MM.1S (cell line): ENCODE measurements around the gene ZMYM4.

Experiments
- DNase-seq: peaks from one replicate; pipeline ENCODE4 v3.0.0-alpha.2; 2015
- H2AFZ ChIP-seq: fragments of 300-600 bp; sonication (generic); 2 replicates; pipeline ENCODE4 v1.6.0; 2016; ENCODE audit warnings: antibody characterized with exemption, low read length
- H3F3A ChIP-seq: fragments of 300-600 bp; sonication (generic); 2 replicates; pipeline ENCODE4 v1.6.1; 2016; ENCODE audit warnings: mild to moderate bottlenecking, antibody characterized with exemption, low read length, moderate library complexity, mixed read lengths; ENCODE audit not compliant: insufficient read depth
- H3K27ac ChIP-seq: fragments of 300-600 bp; sonication (generic); 2 replicates; pipeline ENCODE4 v1.5.1; 2016; ENCODE audit warnings: mild to moderate bottlenecking, low read length
- H3K27me3 ChIP-seq: fragments of 300-600 bp; sonication (generic); replicated peaks from 2 replicates; pipeline ENCODE4 v1.6.0; 2016; ENCODE audit warnings: low read length; ENCODE audit not compliant: insufficient read depth
- H3K36me3 ChIP-seq: fragments of 300-600 bp; sonication (generic); replicated peaks from 2 replicates; pipeline ENCODE4 v1.6.1; 2016; ENCODE audit warnings: mild to moderate bottlenecking, low read length, mixed read lengths; ENCODE audit not compliant: insufficient read depth
- H3K4me1 ChIP-seq: fragments of 300-600 bp; sonication (generic); 2 replicates; pipeline ENCODE4 v1.6.1; 2016; ENCODE audit warnings: low read length, mixed read lengths
- H3K4me2 ChIP-seq: fragments of 300-600 bp; sonication (generic); 2 replicates; pipeline ENCODE4 v1.6.0; 2016; ENCODE audit warnings: low read depth, low read length
- H3K4me3 ChIP-seq: fragments of 300-600 bp; sonication (generic); 2 replicates; pipeline ENCODE4 v1.5.1; 2016; ENCODE audit warnings: low read length, mixed read lengths
- H3K79me2 ChIP-seq: fragments of 300-600 bp; sonication (generic); 2 replicates; pipeline ENCODE4 v1.6.1; 2016; ENCODE audit warnings: mixed run types, low read length, mixed read lengths
- H3K9ac ChIP-seq: fragments of 300-600 bp; sonication (generic); 2 replicates; pipeline ENCODE4 v1.6.1; 2016; ENCODE audit warnings: low read length, mixed read lengths
- H3K9me2 ChIP-seq: fragments of 300-600 bp; sonication (generic); replicated peaks from 2 replicates; pipeline ENCODE4 v1.6.1; 2016; ENCODE audit warnings: mild to moderate bottlenecking, low read length, mixed read lengths; ENCODE audit not compliant: insufficient read depth
- H3K9me3 ChIP-seq: fragments of 300-600 bp; sonication (generic); replicated peaks from 2 replicates; pipeline ENCODE4 v1.6.1; 2016; ENCODE audit warnings: mild to moderate bottlenecking, low read length, mixed read lengths; ENCODE audit not compliant: insufficient read depth
- H4K20me1 ChIP-seq: fragments of 300-600 bp; sonication (generic); 2 replicates; pipeline ENCODE4 v1.6.1; 2016; ENCODE audit warnings: mild to moderate bottlenecking, low read length, moderate library complexity, mixed read lengths; ENCODE audit not compliant: insufficient read depth
- EZH2 ChIP-seq: fragments of 300-600 bp; sonication (generic); optimal IDR thresholded peaks from 2 replicates; pipeline ENCODE3; 2017; ENCODE audit warnings: low read depth, mild to moderate bottlenecking, antibody characterized with exemption, low read length, mixed read lengths
- EZH2phosphoT487 ChIP-seq: fragments of 300-600 bp; sonication (generic); IDR thresholded peaks from 2 replicates; pipeline ENCODE4 v1.6.1; 2018; ENCODE audit warnings: antibody characterized with exemption, low read length
- TF ChIP-seq, protein P1 (sequence below): fragments of 300-600 bp; sonication (generic); IDR thresholded peaks from 2 replicates; pipeline ENCODE4 v1.5.1; 2016; ENCODE audit warnings: antibody characterized with exemption, low read length, mixed read lengths

The ZMYM4 gene

DNA sequence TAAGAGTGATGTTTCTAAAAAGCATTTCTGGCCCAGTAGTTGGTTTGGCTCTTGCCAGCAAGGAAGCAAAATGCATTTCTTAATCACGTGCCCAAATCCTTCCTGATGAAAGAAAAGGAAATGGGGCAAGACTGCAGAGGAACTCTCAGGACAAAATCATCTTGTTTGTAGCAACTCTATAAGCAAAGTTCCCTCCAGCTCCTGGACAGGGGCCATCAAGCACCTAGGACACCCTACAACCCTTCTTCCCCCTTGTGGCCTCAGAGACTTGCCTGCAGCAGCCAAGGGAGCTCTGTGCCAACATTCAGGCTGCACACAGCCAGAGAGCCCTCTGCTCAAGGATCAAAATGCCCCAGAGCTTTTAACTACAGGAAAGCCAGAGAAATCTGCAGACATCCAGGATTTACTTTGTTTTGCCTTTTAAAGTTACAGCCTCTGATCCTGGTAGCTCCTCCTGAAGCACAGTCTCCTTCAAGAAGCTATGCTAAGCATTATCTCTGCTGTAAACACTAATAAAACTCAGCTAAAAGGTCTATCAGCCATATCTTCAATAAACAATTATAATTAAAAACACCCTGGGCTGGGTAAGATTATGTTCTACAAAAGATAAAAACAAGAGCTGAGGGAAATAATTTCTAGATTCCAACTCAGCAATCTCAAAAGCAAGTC, 183.7 kb downstream of the ZMYM4 start:
- Histone ChIP-seq H4K20me1 (no peaks in the 10 kb centered on the region), H3K9me3 (no peaks in the 10 kb centered on the region), H3K4me1 (no peaks in the 10 kb centered on the region), H3K79me2 (no peaks in the 10 kb centered on the region), H3K9me2 (no peaks in the 10 kb centered on the region), H2AFZ (no peak overlapping the region), H3K36me3 (no peaks in the 10 kb centered on the region), H3K9ac (no peak overlapping the region), H3F3A (no peaks in the 10 kb centered on the region), H3K4me3 (no peak overlapping the region), H3K4me2 (no peak overlapping the region), H3K27me3 (no peaks in the 10 kb centered on the region), H3K27ac (no peak overlapping the region)
- TF ChIP-seq EZH2phosphoT487 (no peak), EZH2 (no peak)
- TF ChIP-seq, protein P1, sequence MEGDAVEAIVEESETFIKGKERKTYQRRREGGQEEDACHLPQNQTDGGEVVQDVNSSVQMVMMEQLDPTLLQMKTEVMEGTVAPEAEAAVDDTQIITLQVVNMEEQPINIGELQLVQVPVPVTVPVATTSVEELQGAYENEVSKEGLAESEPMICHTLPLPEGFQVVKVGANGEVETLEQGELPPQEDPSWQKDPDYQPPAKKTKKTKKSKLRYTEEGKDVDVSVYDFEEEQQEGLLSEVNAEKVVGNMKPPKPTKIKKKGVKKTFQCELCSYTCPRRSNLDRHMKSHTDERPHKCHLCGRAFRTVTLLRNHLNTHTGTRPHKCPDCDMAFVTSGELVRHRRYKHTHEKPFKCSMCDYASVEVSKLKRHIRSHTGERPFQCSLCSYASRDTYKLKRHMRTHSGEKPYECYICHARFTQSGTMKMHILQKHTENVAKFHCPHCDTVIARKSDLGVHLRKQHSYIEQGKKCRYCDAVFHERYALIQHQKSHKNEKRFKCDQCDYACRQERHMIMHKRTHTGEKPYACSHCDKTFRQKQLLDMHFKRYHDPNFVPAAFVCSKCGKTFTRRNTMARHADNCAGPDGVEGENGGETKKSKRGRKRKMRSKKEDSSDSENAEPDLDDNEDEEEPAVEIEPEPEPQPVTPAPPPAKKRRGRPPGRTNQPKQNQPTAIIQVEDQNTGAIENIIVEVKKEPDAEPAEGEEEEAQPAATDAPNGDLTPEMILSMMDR, result no peak
- DNase-seq, result no peak

DNA sequence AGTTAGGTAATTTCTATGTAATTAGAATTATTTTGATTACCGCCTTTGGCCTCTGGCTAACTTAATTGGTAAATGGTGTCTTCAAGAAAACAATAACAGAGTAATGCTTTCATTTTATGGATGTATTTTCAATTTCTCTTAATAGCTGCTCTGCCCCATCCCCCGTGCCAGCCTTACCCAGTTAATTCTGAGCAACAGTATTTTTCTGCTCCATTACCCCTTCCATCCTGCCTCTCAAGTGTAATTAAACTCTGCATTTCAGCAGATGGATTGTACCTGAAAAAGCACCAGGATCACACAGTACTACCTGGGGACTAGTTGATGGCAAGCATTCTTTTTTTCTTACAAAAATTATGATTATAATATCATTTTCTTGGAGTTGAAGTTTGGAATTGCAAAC, 184.5 kb downstream of the ZMYM4 start:
- no peak overlapping the region for H3K27ac ChIP-seq
- no peaks in the 10 kb centered on the region for H3F3A ChIP-seq
- H3K4me1 ChIP-seq, result no peaks in the 10 kb centered on the region
- no peaks in the 10 kb centered on the region for H4K20me1 ChIP-seq
- no peak overlapping the region for H2AFZ ChIP-seq
- H3K4me3 ChIP-seq, result no peak overlapping the region
- no peaks in the 10 kb centered on the region for H3K36me3 ChIP-seq
- TF ChIP-seq, protein P1, result no peak
- no peak for TF ChIP-seq EZH2
- no peak for TF ChIP-seq EZH2phosphoT487
- H3K9ac ChIP-seq, result no peak overlapping the region
- H3K79me2 ChIP-seq, result no peaks in the 10 kb centered on the region
- H3K9me3 ChIP-seq, result no peaks in the 10 kb centered on the region
- no peak overlapping the region for H3K4me2 ChIP-seq
- no peaks in the 10 kb centered on the region for H3K27me3 ChIP-seq
- no peak for DNase-seq
- H3K9me2 ChIP-seq, result no peaks in the 10 kb centered on the region

DNA sequence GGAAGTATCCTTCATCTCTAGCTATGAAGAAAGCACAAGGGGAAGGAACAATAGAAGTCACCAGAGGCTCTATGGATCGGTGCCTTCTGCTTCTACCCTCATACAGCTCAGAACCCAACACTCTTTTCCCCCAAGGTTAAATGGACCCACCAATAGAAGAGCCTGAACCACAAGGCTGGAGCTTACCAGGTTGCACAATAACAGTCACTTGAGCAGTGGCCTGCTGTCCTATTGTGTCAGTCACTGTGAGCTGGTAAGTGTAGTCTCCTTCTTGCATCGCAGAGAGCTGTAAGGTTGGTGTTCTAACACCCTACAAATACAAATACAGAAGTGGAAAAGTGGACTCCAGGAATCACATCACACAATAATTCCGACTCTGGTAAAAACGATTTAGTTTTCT, 185.7 kb downstream of the ZMYM4 start:
- Histone ChIP-seq H3K9me3 (no peaks in the 10 kb centered on the region), H3K4me1 (no peaks in the 10 kb centered on the region), H3K9me2 (no peaks in the 10 kb centered on the region), H3K4me2 (no peak overlapping the region), H3K27me3 (no peaks in the 10 kb centered on the region), H3F3A (no peaks in the 10 kb centered on the region), H3K9ac (no peak overlapping the region), H3K79me2 (no peaks in the 10 kb centered on the region), H3K4me3 (no peak overlapping the region), H2AFZ (no peak overlapping the region), H3K36me3 (no peaks in the 10 kb centered on the region), H4K20me1 (no peaks in the 10 kb centered on the region), H3K27ac (no peak overlapping the region)
- no peak for DNase-seq
- no peak for TF ChIP-seq EZH2phosphoT487
- TF ChIP-seq, protein P1, result no peak
- no peak for TF ChIP-seq EZH2
